SJSA1 (cell line): ENCODE results near the gene SDSL. TPM values are rescaled to one million over a fixed set of nuclear protein-coding genes. Genes with fewer than 3 reads are reported as not detected.

Experiments used
- DNase-seq, 2 experiments: peaks; one replicate each; pipeline ENCODE4 v3.0.0-alpha.2; 2015 to 2020; ENCODE audit warnings: low spot score in 2 of 2, low read depth in 1 of 2
- H3K27ac ChIP-seq: fragments of 250-450 bp; sonication (Bioruptor Pico); 2 replicates; pipeline ENCODE4 v1.5.1; 2020; ENCODE audit warnings: mild to moderate bottlenecking, moderate library complexity
- H3K27me3 ChIP-seq: fragments of 250-450 bp; sonication (Bioruptor Pico); replicated peaks from 2 replicates; pipeline ENCODE4 v1.5.1; 2020; ENCODE audit warnings: mild to moderate bottlenecking, moderate library complexity
- H3K36me3 ChIP-seq: fragments of 250-450 bp; sonication (Bioruptor Pico); 2 replicates; pipeline ENCODE4 v1.5.1; 2020; ENCODE audit warnings: mild to moderate bottlenecking
- H3K4me1 ChIP-seq: fragments of 250-450 bp; sonication (Bioruptor Pico); replicated peaks from 2 replicates; pipeline ENCODE4 v1.6.1; 2021; ENCODE audit warnings: mild to moderate bottlenecking
- H3K4me3 ChIP-seq: fragments of 250-450 bp; sonication (Bioruptor Pico); 2 replicates; pipeline ENCODE4 v1.5.1; 2020; ENCODE audit warnings: mild to moderate bottlenecking
- H3K9me3 ChIP-seq: fragments of 250-450 bp; sonication (Bioruptor Pico); replicated peaks from 2 replicates; pipeline ENCODE4 v1.5.1; 2020; ENCODE audit warnings: mild to moderate bottlenecking
- total RNA-seq: library from RNA; depleted of rRNA; stranded (reverse); fragments of >200 nt; shearing (Covaris generic); gene quantifications from 2 replicates; pipeline ENCODE4 v1.2.3, GENCODE V29; 2014

The SDSL gene
- total RNA-seq, 1 experiment from 2014 or later = 7.7 TPM

- Histone ChIP-seq H3K36me3 (no peaks in the 10 kb centered on the region), H3K27me3 (peaks cover 98% of the 10 kb centered on the region), H3K4me3 (no peak overlapping the region), H3K4me1 (peaks cover 26% of the 10 kb centered on the region), H3K9me3 (0 out of 2 replicates have a peak, but pooled peaks cover 3% of the 10 kb centered on the region), H3K27ac (no peak overlapping the region)
- no peak for DNase-seq
Observed at GRCh38 chr12:113467142-113467501, 44.9 kb downstream of the SDSL start.

- DNase-seq = no peak
- Histone ChIP-seq H3K4me3 (no peak overlapping the region), H3K27ac (no peak overlapping the region), H3K9me3 (0 out of 2 replicates have a peak, but pooled peaks cover 3% of the 10 kb centered on the region), H3K36me3 (no peaks in the 10 kb centered on the region), H3K4me1 (peaks cover 22% of the 10 kb centered on the region), H3K27me3 (peaks cover 100% of the 10 kb centered on the region)
Observed at GRCh38 chr12:113467502-113468364, 45.6 kb downstream of the SDSL start.

GRCh38 chr12:113468365-113469223 is 46.4 kb downstream of the SDSL start:
- Histone ChIP-seq H3K27ac (no peak overlapping the region), H3K4me3 (no peak overlapping the region), H3K9me3 (no peaks in the 10 kb centered on the region), H3K36me3 (no peaks in the 10 kb centered on the region), H3K27me3 (peaks cover 100% of the 10 kb centered on the region), H3K4me1 (peaks cover 15% of the 10 kb centered on the region)
- no peak for DNase-seq

- Histone ChIP-seq H3K9me3 (no peaks in the 10 kb centered on the region), H3K4me3 (no peak overlapping the region), H3K27me3 (peaks cover 100% of the 10 kb centered on the region), H3K4me1 (peaks cover 15% of the 10 kb centered on the region), H3K27ac (no peak overlapping the region), H3K36me3 (no peaks in the 10 kb centered on the region)
- no peak for DNase-seq
Observed at GRCh38 chr12:113469224-113469948, 47.2 kb downstream of the SDSL start.

- no peak for DNase-seq
- no peaks in the 10 kb centered on the region for H3K36me3 ChIP-seq
- H3K9me3 ChIP-seq = no peaks in the 10 kb centered on the region
- H3K4me3 ChIP-seq = no peak overlapping the region
- peaks cover 14% of the 10 kb centered on the region for H3K4me1 ChIP-seq
- no peak overlapping the region for H3K27ac ChIP-seq
- H3K27me3 ChIP-seq = peaks cover 100% of the 10 kb centered on the region
Observed at GRCh38 chr12:113469949-113470743, 48.0 kb downstream of the SDSL start.

- Histone ChIP-seq H3K27ac (no peak overlapping the region), H3K4me1 (peaks cover 11% of the 10 kb centered on the region), H3K9me3 (no peaks in the 10 kb centered on the region), H3K4me3 (no peak overlapping the region), H3K27me3 (peaks cover 99% of the 10 kb centered on the region), H3K36me3 (no peaks in the 10 kb centered on the region)
- DNase-seq = no peak
Observed at GRCh38 chr12:113470871-113471618, 48.9 kb downstream of the SDSL start.

- no peak within 1 kb of the TSS for H3K27ac ChIP-seq
- H3K4me1 ChIP-seq = peaks cover 11% of the 10 kb centered on the region
- H3K27me3 ChIP-seq = peaks cover 95% of the 10 kb centered on the region
- no peaks in the 10 kb centered on the region for H3K36me3 ChIP-seq
- no peak within 1 kb of the TSS for H3K4me3 ChIP-seq
- no peak for DNase-seq
- no peaks in the 10 kb centered on the region for H3K9me3 ChIP-seq
Observed at GRCh38 chr12:113471619-113472171, 49.5 kb downstream of the SDSL start, which contains the start of gene LHX5. TSS of gene LHX5 (minus strand) at chr12:113471871. CDS start at chr12:113471498, 373 bp downstream.

- Histone ChIP-seq H3K4me1 (peaks cover 8% of the 10 kb centered on the region), H3K36me3 (no peaks in the 10 kb centered on the region), H3K27me3 (peaks cover 90% of the 10 kb centered on the region), H3K9me3 (no peaks in the 10 kb centered on the region), H3K4me3 (no peak overlapping the region), H3K27ac (no peak overlapping the region)
- no peak for DNase-seq
Observed at GRCh38 chr12:113472191-113473121, 50.3 kb downstream of the SDSL start.

GRCh38 chr12:113473400-113473799 is 51.2 kb downstream of the SDSL start:
- no peaks in the 10 kb centered on the region for H3K36me3 ChIP-seq
- no peaks in the 10 kb centered on the region for H3K9me3 ChIP-seq
- no peaks in the 10 kb centered on the region for H3K4me1 ChIP-seq
- H3K4me3 ChIP-seq = no peak overlapping the region
- H3K27me3 ChIP-seq = peaks cover 90% of the 10 kb centered on the region
- no peak for DNase-seq
- no peak overlapping the region for H3K27ac ChIP-seq

GRCh38 chr12:113473942-113474341 is 51.8 kb downstream of the SDSL start:
- no peak for DNase-seq
- no peak overlapping the region for H3K4me3 ChIP-seq

GRCh38 chr12:113474635-113475436 is 52.7 kb downstream of the SDSL start:
- H3K27me3 ChIP-seq = peaks cover 90% of the 10 kb centered on the region
- 0 out of 2 replicates have a peak, but pooled peaks cover 3% of the 10 kb centered on the region for H3K9me3 ChIP-seq
- H3K4me1 ChIP-seq = no peaks in the 10 kb centered on the region; the same call in 1 of the 2 replicates
- DNase-seq = no peak
- H3K36me3 ChIP-seq = no peaks in the 10 kb centered on the region
- H3K27ac ChIP-seq = no peak overlapping the region
- no peak overlapping the region for H3K4me3 ChIP-seq

More at GRCh38 chr12:113473942-113474341, 51.8 kb downstream of the SDSL start:
- H3K27me3 ChIP-seq = peaks cover 90% of the 10 kb centered on the region
- H3K9me3 ChIP-seq = no peaks in the 10 kb centered on the region
- H3K27ac ChIP-seq = no peak overlapping the region
- no peaks in the 10 kb centered on the region for H3K36me3 ChIP-seq
- H3K4me1 ChIP-seq = no peaks in the 10 kb centered on the region
